ENCODE data around the gene NRXN3. TPM values are rescaled to one million over a fixed set of nuclear protein-coding genes. Genes with fewer than 3 reads are reported as not detected.

NRXN3 gene
- total RNA-seq, 1 donor from 2014 or later: 11.4 TPM

GRCh38 chr14:78142998-78143397, 27.2 kb upstream of the NRXN3 start:
- Mint-ChIP-seq H3K9me3 (no peaks in the 10 kb centered on the region), H3K36me3 (no peaks in the 10 kb centered on the region), H3K4me3 (no peak overlapping the region), H3K27me3 (ENCODE audit: low read depth) (peaks cover 17% of the 10 kb centered on the region), H3K27ac (no peak overlapping the region), H3K4me1 (no peaks in the 10 kb centered on the region)
- TF ChIP-seq CTCF (IDR thresholded peaks at IDR 0.05; ENCODE audit: unreplicated experiment): no peak
- DNase-seq (ENCODE audit: low spot score in 2 of 2, unreplicated experiment in 2 of 2): no peak

GRCh38 chr14:78143489-78144145, 26.6 kb upstream of the NRXN3 start:
- no peak overlapping the region for H3K4me3 Mint-ChIP-seq
- H3K9me3 Mint-ChIP-seq: no peaks in the 10 kb centered on the region
- no peak overlapping the region for H3K27ac Mint-ChIP-seq
- TF ChIP-seq CTCF (IDR thresholded peaks at IDR 0.05; ENCODE audit: unreplicated experiment): no peak
- no peak for DNase-seq (ENCODE audit: low spot score in 2 of 2, unreplicated experiment in 2 of 2)
- H3K36me3 Mint-ChIP-seq: no peaks in the 10 kb centered on the region
- no peaks in the 10 kb centered on the region for H3K4me1 Mint-ChIP-seq
- H3K27me3 Mint-ChIP-seq (ENCODE audit: low read depth): peaks cover 21% of the 10 kb centered on the region

- DNase-seq (ENCODE audit: low spot score in 2 of 2, unreplicated experiment in 2 of 2): no peak
- TF ChIP-seq CTCF (IDR thresholded peaks at IDR 0.05; ENCODE audit: unreplicated experiment): no peak
- Mint-ChIP-seq H3K27me3 (ENCODE audit: low read depth) (peaks cover 29% of the 10 kb centered on the region), H3K4me3 (no peak overlapping the region), H3K4me1 (peaks cover 3% of the 10 kb centered on the region), H3K9me3 (no peaks in the 10 kb centered on the region), H3K27ac (no peak overlapping the region), H3K36me3 (no peaks in the 10 kb centered on the region)
Observed at GRCh38 chr14:78152201-78153063, 17.7 kb upstream of the NRXN3 start.

GRCh38 chr14:78153064-78153341, 17.2 kb upstream of the NRXN3 start:
- Mint-ChIP-seq H3K4me3 (no peak overlapping the region), H3K36me3 (no peaks in the 10 kb centered on the region), H3K27ac (no peak overlapping the region), H3K9me3 (no peaks in the 10 kb centered on the region), H3K4me1 (peaks cover 3% of the 10 kb centered on the region), H3K27me3 (ENCODE audit: low read depth) (peaks cover 28% of the 10 kb centered on the region)
- no peak for TF ChIP-seq CTCF (IDR thresholded peaks at IDR 0.05; ENCODE audit: unreplicated experiment)
- DNase-seq (ENCODE audit: low spot score in 2 of 2, unreplicated experiment in 2 of 2): no peak

GRCh38 chr14:78154827-78155226, 15.3 kb upstream of the NRXN3 start:
- Mint-ChIP-seq H3K9me3 (no peaks in the 10 kb centered on the region), H3K4me3 (no peak overlapping the region), H3K4me1 (peaks cover 3% of the 10 kb centered on the region), H3K27me3 (ENCODE audit: low read depth) (peaks cover 18% of the 10 kb centered on the region), H3K27ac (no peak overlapping the region), H3K36me3 (no peaks in the 10 kb centered on the region)
- no peak for TF ChIP-seq CTCF (IDR thresholded peaks at IDR 0.05; ENCODE audit: unreplicated experiment)
- DNase-seq (ENCODE audit: low spot score in 2 of 2, unreplicated experiment in 2 of 2): no peak

All from mesothelial cell of epicardium (in vitro differentiated cells).